Measurements from ENCODE around the gene ADAMTS16.

ADAMTS16 gene

GRCh38 chr5:5287419-5287818 lies 147.3 kb downstream of the ADAMTS16 start:
- H3K4me3 ChIP-seq (replicated peaks in 1 of 2; ENCODE audit: low read depth in 2 of 2, low read length in 2 of 2), result no peak overlapping the region
- DNase-seq (ENCODE audit: low read depth in 2 of 2), result no peak
- TF ChIP-seq CTCF (IDR thresholded peaks at IDR 0.05; ENCODE audit: low read depth, low read length), result no peak

- no peak overlapping the region for H3K4me3 ChIP-seq (replicated peaks in 1 of 2; ENCODE audit: low read depth in 2 of 2, low read length in 2 of 2)
- TF ChIP-seq CTCF (IDR thresholded peaks at IDR 0.05; ENCODE audit: low read depth, low read length), result no peak
- no peak for DNase-seq (ENCODE audit: low read depth in 2 of 2)
Measured at GRCh38 chr5:5288201-5288600, 148.1 kb downstream of the ADAMTS16 start.

GRCh38 chr5:5289537-5289936 lies 149.4 kb downstream of the ADAMTS16 start:
- no peak for DNase-seq (ENCODE audit: low read depth in 2 of 2)
- no peak overlapping the region for H3K4me3 ChIP-seq (replicated peaks in 1 of 2; ENCODE audit: low read depth in 2 of 2, low read length in 2 of 2)
- no peak for TF ChIP-seq CTCF (IDR thresholded peaks at IDR 0.05; ENCODE audit: low read depth, low read length)

GRCh38 chr5:5290674-5291334 lies 150.7 kb downstream of the ADAMTS16 start:
- no peak for DNase-seq (ENCODE audit: low read depth in 2 of 2)
- H3K4me3 ChIP-seq (replicated peaks in 1 of 2; ENCODE audit: low read depth in 2 of 2, low read length in 2 of 2), result no peak overlapping the region
- no peak for TF ChIP-seq CTCF (IDR thresholded peaks at IDR 0.05; ENCODE audit: low read depth, low read length)

GRCh38 chr5:5291357-5291756 lies 151.2 kb downstream of the ADAMTS16 start:
- no peak for TF ChIP-seq CTCF (IDR thresholded peaks at IDR 0.05; ENCODE audit: low read depth, low read length)
- peak in 1 of 2 donors; percentile 7 for DNase-seq (ENCODE audit: low read depth in 2 of 2)
- H3K4me3 ChIP-seq (replicated peaks in 1 of 2; ENCODE audit: low read depth in 2 of 2, low read length in 2 of 2), result no peak overlapping the region

GRCh38 chr5:5293029-5293428 lies 152.9 kb downstream of the ADAMTS16 start:
- no peak for DNase-seq (ENCODE audit: low read depth in 2 of 2)
- H3K4me3 ChIP-seq (replicated peaks in 1 of 2; ENCODE audit: low read depth in 2 of 2, low read length in 2 of 2), result no peak overlapping the region
- no peak for TF ChIP-seq CTCF (IDR thresholded peaks at IDR 0.05; ENCODE audit: low read depth, low read length)

- no peak for TF ChIP-seq CTCF (IDR thresholded peaks at IDR 0.05; ENCODE audit: low read depth, low read length)
- DNase-seq (ENCODE audit: low read depth in 2 of 2), result no peak
- H3K4me3 ChIP-seq (replicated peaks in 1 of 2; ENCODE audit: low read depth in 2 of 2, low read length in 2 of 2), result no peak overlapping the region
Measured at GRCh38 chr5:5294429-5294828, 154.3 kb downstream of the ADAMTS16 start.
